Colon (tissue), 2 donors: ENCODE measurements around the gene DIS3L2.
"Not testable (repeated sequence)": the region's sequence is repeated elsewhere in the genome, so short reads cannot be mapped to it uniquely, and the experiment has no call there.

Experiments used
- FAIRE-seq: peaks from 2 replicates; lab custom pipeline; 2012; peaks lifted over from hg19 to GRCh38; lab: Jason Lieb, UNC
- donor health status: control.
- donor health status: control.

DIS3L2 gene

GRCh38 chr2:231929961-231930592 is 31.4 kb upstream of the DIS3L2 start:
- FAIRE-seq = no peak

- FAIRE-seq = no peak
These were observed 30.8 kb upstream of the DIS3L2 start for GRCh38 chr2:231930593-231931281.

GRCh38 chr2:231931481-231931915 is 30.0 kb upstream of the DIS3L2 start:
- FAIRE-seq = no peak

- FAIRE-seq = no peak
These were observed 28.9 kb upstream of the DIS3L2 start for GRCh38 chr2:231932711-231932970.

- FAIRE-seq = no peak
These were observed 28.3 kb upstream of the DIS3L2 start for GRCh38 chr2:231932985-231933915.

GRCh38 chr2:231933916-231934401 is 27.6 kb upstream of the DIS3L2 start:
- FAIRE-seq = no peak

GRCh38 chr2:231934441-231935206 is 26.9 kb upstream of the DIS3L2 start:
- FAIRE-seq = no peak

GRCh38 chr2:231935207-231935524 is 26.3 kb upstream of the DIS3L2 start:
- FAIRE-seq = no peak

- no peak for FAIRE-seq
These were observed 25.7 kb upstream of the DIS3L2 start for GRCh38 chr2:231935815-231936214.

- no peak for FAIRE-seq
These were observed 25.0 kb upstream of the DIS3L2 start for GRCh38 chr2:231936491-231936890.

- no peak for FAIRE-seq
These were observed 24.5 kb upstream of the DIS3L2 start for GRCh38 chr2:231937057-231937456.

- FAIRE-seq = no peak
These were observed 22.5 kb upstream of the DIS3L2 start for GRCh38 chr2:231939022-231939421.

- no peak for FAIRE-seq
These were observed 20.7 kb upstream of the DIS3L2 start for GRCh38 chr2:231940795-231941194.

- FAIRE-seq = no peak
These were observed 19.8 kb upstream of the DIS3L2 start for GRCh38 chr2:231941673-231942072.

GRCh38 chr2:231942180-231942579 is 19.3 kb upstream of the DIS3L2 start:
- no peak for FAIRE-seq

GRCh38 chr2:231946241-231946814 is 15.2 kb upstream of the DIS3L2 start:
- no peak for FAIRE-seq

- not testable (repeated sequence) for FAIRE-seq
These were observed 14.4 kb upstream of the DIS3L2 start for GRCh38 chr2:231947112-231947511.

GRCh38 chr2:231947694-231948093 is 13.8 kb upstream of the DIS3L2 start:
- no peak for FAIRE-seq

- FAIRE-seq = no peak
These were observed 10.0 kb upstream of the DIS3L2 start for GRCh38 chr2:231951452-231952035.

- FAIRE-seq = no peak
These were observed 5.6 kb upstream of the DIS3L2 start for GRCh38 chr2:231955758-231956472.
